SK-N-SH (cell line): ENCODE measurements around the gene TEN1. TPM values are rescaled to one million over a fixed set of nuclear protein-coding genes. Genes with fewer than 3 reads are reported as not detected.

ENCODE experiments used
- CTCF ChIA-PET: fragments of 300-600, 350-600 bp; formaldehyde crosslinking; extraction: SDS; loops from one replicate; lab custom pipeline; 2021; lab: Yijun Ruan, JAX
- POLR2A ChIA-PET: fragments of 350-600 bp; sonication (Branson Sonifier 250); formaldehyde crosslinking; extraction: SDS; loops from one replicate; lab custom pipeline; 2020; ENCODE audit warnings: antibody characterized with exemption, inconsistent platforms; lab: Yijun Ruan, JAX
- DNase-seq: peaks from one replicate; pipeline ENCODE4 v3.0.0; 2012
- H2AFZ ChIP-seq: fragments of 200-600 bp; sonication (generic); 2 replicates; pipeline ENCODE4 v1.8.1; 2016; ENCODE audit warnings: antibody characterized with exemption, mild to moderate bottlenecking, low read depth
- H3F3A ChIP-seq: fragments of 200-600 bp; sonication (generic); replicated peaks from 2 replicates; pipeline ENCODE3; 2016; ENCODE audit warnings: antibody characterized with exemption, mild to moderate bottlenecking; ENCODE audit not compliant: insufficient read depth
- H3K27ac ChIP-seq, 2 experiments: fragments of 200-500 bp in 1 of 2; fragments of 200-600 bp in 1 of 2; sonication (Bioruptor generic) in 1 of 2; sonication (generic), shearing (Covaris generic) in 1 of 2; 2 replicates each; pipeline versions ENCODE4 v1.5.1 to v1.6.1; 2014 to 2016; ENCODE audit warnings: low read depth in 2 of 2, inconsistent platforms in 1 of 2, low read length in 1 of 2, mild to moderate bottlenecking in 1 of 2, mixed read lengths in 1 of 2
- H3K27me3 ChIP-seq: fragments of 200-600 bp; sonication (generic), shearing (Covaris generic); 2 replicates; pipeline ENCODE4 v1.6.1; 2016; ENCODE audit warnings: mixed run types; ENCODE audit not compliant: insufficient read depth
- H3K36me3 ChIP-seq, 2 experiments: fragments of 200-500 bp in 1 of 2; fragments of 200-600 bp in 1 of 2; sonication (Bioruptor generic) in 1 of 2; sonication (generic) in 1 of 2; replicated peaks in 1 of 2; 2 replicates each; pipeline versions ENCODE3 to v1.5.1; 2014 to 2016; ENCODE audit warnings: low read length in 1 of 2, mild to moderate bottlenecking in 1 of 2; ENCODE audit not compliant: insufficient read depth in 2 of 2, control insufficient read depth in 1 of 2
- H3K4me1 ChIP-seq, 2 experiments: fragments of 200-500 bp in 1 of 2; fragments of 200-600 bp in 1 of 2; sonication (Bioruptor generic) in 1 of 2; sonication (generic), shearing (Covaris generic) in 1 of 2; 2 replicates each; pipeline versions ENCODE4 v1.5.1 to v1.6.1; 2014 to 2016; ENCODE audit warnings: low read depth in 1 of 2, low read length in 1 of 2, mixed run types in 1 of 2; ENCODE audit not compliant: insufficient read depth in 2 of 2, control insufficient read depth in 1 of 2
- H3K4me2 ChIP-seq: fragments of 200-600 bp; sonication (generic), shearing (Covaris generic); 2 replicates; pipeline ENCODE4 v1.6.1; 2017; ENCODE audit warnings: mixed run types
- H3K4me3 ChIP-seq, 2 experiments: fragments of 200-500 bp in 1 of 2; fragments of 200-600 bp in 1 of 2; sonication (Bioruptor generic) in 1 of 2; sonication (generic), shearing (Covaris generic) in 1 of 2; 2 replicates each; pipeline versions ENCODE4 v1.5.1 to v1.8.1; 2014 to 2016; ENCODE audit warnings: low read depth in 2 of 2, inconsistent platforms in 1 of 2, low read length in 1 of 2, mild to moderate bottlenecking in 1 of 2, mixed read lengths in 1 of 2, moderate library complexity in 1 of 2
- H3K79me2 ChIP-seq: fragments of 200-600 bp; sonication (generic); 2 replicates; pipeline ENCODE4 v1.8.1; 2017; ENCODE audit warnings: mild to moderate bottlenecking; ENCODE audit not compliant: insufficient read depth
- H3K9ac ChIP-seq: fragments of 200-600 bp; sonication (generic); 2 replicates; pipeline ENCODE4 v1.6.1; 2017; ENCODE audit warnings: mixed run types
- H3K9me2 ChIP-seq: fragments of 200-600 bp; sonication (generic); 2 replicates; pipeline ENCODE4 v1.6.1; 2017; ENCODE audit warnings: mixed run types
- H3K9me3 ChIP-seq: fragments of 200-600 bp; sonication (generic); 2 replicates; pipeline ENCODE4 v1.6.1; 2017; ENCODE audit warnings: mixed run types, mild to moderate bottlenecking, moderate library complexity
- H4K20me1 ChIP-seq: fragments of 200-600 bp; sonication (generic); 2 replicates; pipeline ENCODE4 v1.6.1; 2017; ENCODE audit warnings: mild to moderate bottlenecking, mixed run types; ENCODE audit not compliant: insufficient read depth
- RFX5 ChIP-seq: IDR thresholded peaks from 2 replicates; pipeline ENCODE4 v1.6.1; 2012; ENCODE audit warnings: mild to moderate bottlenecking, improper control_type of control experiment, low read length
- TCF12 ChIP-seq: IDR thresholded peaks from 2 replicates; pipeline ENCODE4 v1.4.0; 2012
- WGBS: methylation state at CpG from one replicate; pipeline ENCODE4 v1.1.6; 2017; ENCODE audit warnings: low lambda C conversion rate; 5-methylcytosine and 5-hydroxymethylcytosine counted together
- polyA plus RNA-seq, 3 experiments: library from polyadenylated mRNA; depleted of rRNA; stranded (reverse); fragments of >200 nt; gene quantifications; 2 replicates each; pipeline ENCODE4 v1.2.3, GENCODE V29; 2012
- TF ChIP-seq, protein P1 (sequence below): fragments of 200-600 bp; sonication (generic); IDR thresholded peaks from 2 replicates; pipeline ENCODE4 v1.6.1; 2017; ENCODE audit warnings: antibody characterized with exemption, mild to moderate bottlenecking, moderate library complexity
- TF ChIP-seq, protein P2 (sequence below): fragments of 150-350 bp; IDR thresholded peaks from 2 replicates; pipeline ENCODE4 v1.6.1; 2017; ENCODE audit warnings: antibody characterized with exemption, low read length, low read depth, borderline replicate concordance

TEN1 gene
- polyA plus RNA-seq, 1 of the 3 experiments (the other 2 are of a cell fraction), result 33.6 TPM

DNA sequence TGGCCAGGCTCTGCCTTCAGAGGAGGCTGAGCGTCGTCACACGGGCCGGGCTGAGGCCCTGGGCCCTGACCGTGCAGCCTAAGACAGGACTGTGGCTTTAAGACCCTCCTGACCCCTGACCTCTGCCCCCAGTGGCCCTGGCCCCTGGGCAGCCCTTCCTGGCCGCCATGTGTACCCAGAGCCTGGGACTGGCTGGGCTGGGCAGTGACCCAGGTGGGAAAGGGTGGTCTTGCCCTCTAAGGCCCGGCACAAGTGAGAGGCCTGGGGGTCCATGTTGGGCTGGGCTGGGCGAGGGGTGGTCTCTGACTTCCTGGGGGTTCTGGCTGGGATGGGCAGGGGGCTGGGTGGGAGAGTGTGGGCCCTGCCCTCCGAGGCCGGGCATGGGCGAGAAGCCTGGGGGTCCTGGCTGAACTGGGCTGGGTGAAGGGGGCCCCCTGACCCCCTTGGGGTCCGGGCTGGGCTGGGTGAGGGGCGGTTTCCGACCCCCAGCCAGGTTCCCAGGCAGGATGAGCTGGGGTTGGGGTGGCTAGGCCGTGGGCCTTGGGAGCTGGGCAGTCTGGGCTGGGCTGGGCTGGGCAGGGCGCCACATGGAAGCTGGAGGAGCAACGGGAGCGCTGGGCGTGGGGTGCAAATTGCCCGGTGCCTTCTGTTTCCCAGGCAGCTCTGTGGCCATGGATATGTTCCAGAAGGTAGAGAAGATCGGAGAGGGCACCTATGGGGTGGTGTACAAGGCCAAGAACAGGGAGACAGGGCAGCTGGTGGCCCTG is 21.9 kb downstream of the TEN1 start, which contains the start of gene CDK3:
Gene CDK3, plus strand, starts transcription at position 101 of the 767 bp plus-strand sequence. Its CDS starts 571 bp downstream, at position 672.
- no peak within 1 kb of the TSS for H3K4me2 ChIP-seq
- no peaks in the 10 kb centered on the region for H3K36me3 ChIP-seq
- no peak for DNase-seq
- H3F3A ChIP-seq, result peaks cover 22% of the 10 kb centered on the region
- WGBS, result 78% methylated on average over 12 of the region's 21 CpGs
- TF ChIP-seq, protein P1, sequence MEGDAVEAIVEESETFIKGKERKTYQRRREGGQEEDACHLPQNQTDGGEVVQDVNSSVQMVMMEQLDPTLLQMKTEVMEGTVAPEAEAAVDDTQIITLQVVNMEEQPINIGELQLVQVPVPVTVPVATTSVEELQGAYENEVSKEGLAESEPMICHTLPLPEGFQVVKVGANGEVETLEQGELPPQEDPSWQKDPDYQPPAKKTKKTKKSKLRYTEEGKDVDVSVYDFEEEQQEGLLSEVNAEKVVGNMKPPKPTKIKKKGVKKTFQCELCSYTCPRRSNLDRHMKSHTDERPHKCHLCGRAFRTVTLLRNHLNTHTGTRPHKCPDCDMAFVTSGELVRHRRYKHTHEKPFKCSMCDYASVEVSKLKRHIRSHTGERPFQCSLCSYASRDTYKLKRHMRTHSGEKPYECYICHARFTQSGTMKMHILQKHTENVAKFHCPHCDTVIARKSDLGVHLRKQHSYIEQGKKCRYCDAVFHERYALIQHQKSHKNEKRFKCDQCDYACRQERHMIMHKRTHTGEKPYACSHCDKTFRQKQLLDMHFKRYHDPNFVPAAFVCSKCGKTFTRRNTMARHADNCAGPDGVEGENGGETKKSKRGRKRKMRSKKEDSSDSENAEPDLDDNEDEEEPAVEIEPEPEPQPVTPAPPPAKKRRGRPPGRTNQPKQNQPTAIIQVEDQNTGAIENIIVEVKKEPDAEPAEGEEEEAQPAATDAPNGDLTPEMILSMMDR, result 0 out of 2 replicates have a peak, but pooled peaks have one; percentile 41
- TF ChIP-seq, protein P2, sequence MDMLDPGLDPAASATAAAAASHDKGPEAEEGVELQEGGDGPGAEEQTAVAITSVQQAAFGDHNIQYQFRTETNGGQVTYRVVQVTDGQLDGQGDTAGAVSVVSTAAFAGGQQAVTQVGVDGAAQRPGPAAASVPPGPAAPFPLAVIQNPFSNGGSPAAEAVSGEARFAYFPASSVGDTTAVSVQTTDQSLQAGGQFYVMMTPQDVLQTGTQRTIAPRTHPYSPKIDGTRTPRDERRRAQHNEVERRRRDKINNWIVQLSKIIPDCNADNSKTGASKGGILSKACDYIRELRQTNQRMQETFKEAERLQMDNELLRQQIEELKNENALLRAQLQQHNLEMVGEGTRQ, result no peak
- H4K20me1 ChIP-seq, result no peaks in the 10 kb centered on the region
- H3K9ac ChIP-seq, result no peak within 1 kb of the TSS
- CTCF ChIA-PET, result interaction anchor here (0.6 to 10.2 kb wide), 47 partner anchors 11 to 384 kb away, joined by 3 to 231 read pairs (median 4); partner anchors contain the start of genes ACOX1, EXOC7, FBF1 and MRPL38
- no peaks in the 10 kb centered on the region for H3K27me3 ChIP-seq
- no peak within 1 kb of the TSS; a peak in 1 of 4 replicates for H3K27ac ChIP-seq
- POLR2A ChIA-PET, result no interaction called here
- H3K79me2 ChIP-seq, result no peaks in the 10 kb centered on the region
- no peaks in the 10 kb centered on the region for H3K9me2 ChIP-seq
- no peaks in the 10 kb centered on the region for H3K9me3 ChIP-seq
- H3K4me3 ChIP-seq, result no peak within 1 kb of the TSS; a peak in 1 of 4 replicates
- H3K4me1 ChIP-seq, result peaks cover 0 to 17% of the 10 kb centered on the region in 2 experiments; a peak in 2 of 4 replicates
- H2AFZ ChIP-seq, result no peak within 1 kb of the TSS

DNA sequence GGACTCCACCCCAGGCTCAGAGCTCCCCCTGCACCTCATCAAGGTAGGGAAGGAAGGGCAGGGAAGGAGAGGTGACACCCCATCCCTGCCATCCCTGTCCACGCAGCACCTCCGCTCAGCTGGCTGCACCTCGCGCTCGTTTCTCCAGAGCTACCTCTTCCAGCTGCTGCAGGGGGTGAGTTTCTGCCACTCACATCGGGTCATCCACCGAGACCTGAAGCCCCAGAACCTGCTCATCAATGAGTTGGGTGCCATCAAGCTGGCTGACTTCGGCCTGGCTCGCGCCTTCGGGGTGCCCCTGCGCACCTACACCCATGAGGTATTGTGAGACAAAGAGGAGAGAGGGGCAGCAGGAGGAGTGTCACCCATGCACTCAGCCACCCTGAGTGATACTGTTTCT is 23.1 kb downstream of the TEN1 start:
- H3K27me3 ChIP-seq, result no peaks in the 10 kb centered on the region
- no peak overlapping the region for H3K4me3 ChIP-seq
- no peak for TF ChIP-seq TCF12
- TF ChIP-seq RFX5, result no peak
- TF ChIP-seq, protein P2, result no peak
- no peaks in the 10 kb centered on the region for H3K9me2 ChIP-seq
- no peak overlapping the region for H3K4me2 ChIP-seq
- no peaks in the 10 kb centered on the region for H4K20me1 ChIP-seq
- H3K27ac ChIP-seq, result no peak overlapping the region
- peaks cover 22% of the 10 kb centered on the region for H3F3A ChIP-seq
- peaks cover 0 to 12% of the 10 kb centered on the region in 2 experiments; a peak in 2 of 4 replicates for H3K4me1 ChIP-seq
- no peaks in the 10 kb centered on the region for H3K79me2 ChIP-seq
- ChIA-PET CTCF (interaction anchor here (1.0 to 10.2 kb wide), 9 partner anchors 12 to 383 kb away, joined by 3 to 231 read pairs (median 11); partner anchors contain the start of genes EXOC7 and MRPL38), POLR2A (interaction anchor here (1.9 kb wide), 1 partner anchor 97 kb away, joined by 7 read pairs; the partner anchor contains the start of gene MRPL38)
- H3K9me3 ChIP-seq, result no peaks in the 10 kb centered on the region
- WGBS, result 92% methylated on average over 12 of the region's 12 CpGs
- H3K36me3 ChIP-seq, result no peaks in the 10 kb centered on the region
- DNase-seq, result peak; percentile 25
- H2AFZ ChIP-seq, result no peak overlapping the region
- no peak overlapping the region for H3K9ac ChIP-seq
